GM13977 (cell line): Measurements from ENCODE around the gene ALDH5A1.
A peak's percentile ranks its signal among the peaks of the same experiment; 100 is the strongest.

Source experiments
- DNase-seq: peaks from one replicate; pipeline ENCODE4 v3.0.0; 2012; ENCODE audit warnings: low spot score
- CTCF ChIP-seq: IDR thresholded peaks from 2 replicates; pipeline ENCODE4 v1.5.1; 2012; ENCODE audit warnings: mild to moderate bottlenecking, control low read depth; ENCODE audit not compliant: insufficient read depth; ENCODE audit errors: extremely low read depth, missing control alignments
- in situ Hi-C: fragments of 300-500 bp; cut with MboI; formaldehyde crosslinking; loops from one replicate; pipeline ENCODE4 v1.12.0; 2022; ENCODE audit warnings: low sequenced_read_pairs, low pct_unique_long_range_greater_than_20kb, mixed read lengths, inconsistent platforms; ENCODE audit not compliant: unreplicated experiment

Gene ALDH5A1

GRCh38 chr6:24494821-24495795 is at the start of gene ALDH5A1:
TSS of gene ALDH5A1 (plus strand) at chr6:24494969. CDS start at chr6:24494997, 28 bp downstream.
- in situ Hi-C loops: no loop called here
- DNase-seq: peak; percentile 82
- peak; percentile 61 for TF ChIP-seq CTCF

DNA sequence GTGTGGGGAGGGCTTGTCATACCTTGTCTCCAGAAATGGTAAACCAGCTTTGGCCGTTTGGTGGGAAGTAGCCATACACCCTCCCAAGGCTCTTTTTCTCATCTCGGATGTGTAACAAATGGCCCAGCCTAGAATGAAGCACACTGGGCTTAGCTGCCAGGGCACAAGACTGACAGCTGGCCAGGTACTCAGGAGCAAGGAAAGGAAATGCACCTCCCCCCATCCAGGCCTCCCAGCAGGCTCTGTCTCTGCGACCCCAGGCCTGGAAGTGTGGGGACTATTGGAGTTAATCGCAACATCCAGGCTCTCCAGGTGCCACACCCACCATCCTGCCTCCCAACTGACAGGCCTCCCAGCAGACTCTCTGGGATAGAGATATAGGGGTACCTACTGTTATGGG is 49.1 kb upstream of the ALDH5A1 start:
- no peak for TF ChIP-seq CTCF
- DNase-seq: no peak
- in situ Hi-C loops: loop anchor here (25.0 kb wide), 1 partner anchor 242 kb away; no protein-coding TSS in a partner anchor

DNA sequence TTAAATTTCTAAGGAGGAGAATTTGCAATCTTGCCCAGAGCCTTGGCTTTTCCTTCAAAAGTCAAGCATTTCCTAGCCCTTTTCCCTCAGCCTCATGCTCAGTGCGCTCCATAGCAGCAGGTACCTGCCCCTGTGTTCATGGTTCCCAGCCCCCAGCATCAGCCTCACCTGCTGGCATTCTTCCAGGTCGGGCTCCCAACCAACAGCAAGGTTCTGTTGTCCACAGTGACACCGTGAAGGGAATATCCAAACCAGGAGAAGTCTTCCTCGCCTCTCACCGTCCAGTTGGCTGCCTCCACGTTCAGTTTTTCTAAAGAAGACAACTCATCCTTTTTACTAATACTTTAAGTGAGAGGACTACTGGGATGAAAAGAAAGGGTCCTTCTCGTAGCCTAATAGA is 48.1 kb upstream of the ALDH5A1 start:
- in situ Hi-C loops: loop anchor here (25.0 kb wide), 1 partner anchor 241 kb away; no protein-coding TSS in a partner anchor
- no peak for TF ChIP-seq CTCF
- no peak for DNase-seq

DNA sequence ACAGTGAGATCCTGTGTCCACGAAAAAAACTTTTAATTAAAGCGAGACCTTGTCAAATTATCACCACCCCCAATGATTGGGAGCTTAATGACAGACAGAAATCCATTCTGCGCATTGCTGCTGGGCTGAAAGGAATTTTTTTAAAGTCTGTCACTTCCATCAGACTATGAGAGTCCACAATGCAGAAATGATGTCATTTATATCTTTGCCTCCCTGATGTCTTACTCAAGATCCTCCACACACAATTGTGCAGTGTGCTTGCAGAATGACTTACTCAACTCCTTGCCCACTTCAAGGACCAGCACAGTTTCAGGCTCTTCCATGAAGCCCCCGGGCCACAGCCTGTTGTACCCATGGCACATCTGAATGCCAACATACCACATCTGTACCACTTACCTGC is 46.4 kb upstream of the ALDH5A1 start:
- DNase-seq: no peak
- in situ Hi-C loops: loop anchor here (25.0 kb wide), 1 partner anchor 239 kb away; no protein-coding TSS in a partner anchor
- no peak for TF ChIP-seq CTCF

DNA sequence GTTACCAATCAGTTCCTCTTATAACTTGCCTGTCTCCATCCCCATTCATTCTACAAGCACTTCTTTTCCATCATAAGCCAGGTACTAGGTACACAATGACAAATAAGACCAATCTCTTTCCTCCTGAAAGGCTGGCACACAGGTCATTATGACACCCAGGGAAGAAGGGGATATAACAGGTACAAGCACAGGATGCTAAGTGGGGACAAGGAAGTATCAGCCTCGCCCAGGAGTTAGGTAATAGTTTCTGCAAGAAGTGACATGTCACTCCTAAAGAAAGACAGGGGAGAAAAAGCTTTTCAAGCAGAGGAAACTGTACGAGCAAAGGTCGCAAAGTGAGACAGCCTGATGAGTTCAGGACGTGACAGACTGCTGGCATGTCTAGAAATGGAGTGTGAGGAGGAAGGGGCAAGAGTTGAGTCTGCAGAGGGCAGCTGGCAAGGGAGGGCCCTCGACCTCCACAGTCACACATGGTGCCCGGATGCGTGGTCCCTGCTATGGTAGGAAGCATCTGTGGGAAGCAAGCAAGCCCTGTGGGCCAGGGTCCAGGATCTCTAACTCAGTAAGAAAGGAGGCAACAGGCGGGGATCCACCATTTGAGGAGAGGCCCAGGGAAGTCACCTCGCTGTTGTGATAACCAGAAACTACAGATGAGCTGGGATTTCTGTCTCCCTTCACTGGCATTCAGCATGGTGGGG is 45.8 kb upstream of the ALDH5A1 start:
- no peak for DNase-seq
- TF ChIP-seq CTCF: no peak
- in situ Hi-C loops: loop anchor here (25.0 kb wide), 1 partner anchor 238 kb away; no protein-coding TSS in a partner anchor

GRCh38 chr6:24451581-24452388 is 43.0 kb upstream of the ALDH5A1 start:
- in situ Hi-C loops: no loop called here
- no peak for DNase-seq
- TF ChIP-seq CTCF: no peak
